Measurements from ENCODE around the gene PALM3.
A peak's percentile ranks its signal among the peaks of the same experiment; 100 is the strongest.
"Not testable (repeated sequence)": the region's sequence is repeated elsewhere in the genome, so short reads cannot be mapped to it uniquely, and the experiment has no call there.

Gene PALM3

GRCh38 chr19:14059093-14059480 is 2.8 kb downstream of the PALM3 start:
- DNase-seq, result no peak

DNA sequence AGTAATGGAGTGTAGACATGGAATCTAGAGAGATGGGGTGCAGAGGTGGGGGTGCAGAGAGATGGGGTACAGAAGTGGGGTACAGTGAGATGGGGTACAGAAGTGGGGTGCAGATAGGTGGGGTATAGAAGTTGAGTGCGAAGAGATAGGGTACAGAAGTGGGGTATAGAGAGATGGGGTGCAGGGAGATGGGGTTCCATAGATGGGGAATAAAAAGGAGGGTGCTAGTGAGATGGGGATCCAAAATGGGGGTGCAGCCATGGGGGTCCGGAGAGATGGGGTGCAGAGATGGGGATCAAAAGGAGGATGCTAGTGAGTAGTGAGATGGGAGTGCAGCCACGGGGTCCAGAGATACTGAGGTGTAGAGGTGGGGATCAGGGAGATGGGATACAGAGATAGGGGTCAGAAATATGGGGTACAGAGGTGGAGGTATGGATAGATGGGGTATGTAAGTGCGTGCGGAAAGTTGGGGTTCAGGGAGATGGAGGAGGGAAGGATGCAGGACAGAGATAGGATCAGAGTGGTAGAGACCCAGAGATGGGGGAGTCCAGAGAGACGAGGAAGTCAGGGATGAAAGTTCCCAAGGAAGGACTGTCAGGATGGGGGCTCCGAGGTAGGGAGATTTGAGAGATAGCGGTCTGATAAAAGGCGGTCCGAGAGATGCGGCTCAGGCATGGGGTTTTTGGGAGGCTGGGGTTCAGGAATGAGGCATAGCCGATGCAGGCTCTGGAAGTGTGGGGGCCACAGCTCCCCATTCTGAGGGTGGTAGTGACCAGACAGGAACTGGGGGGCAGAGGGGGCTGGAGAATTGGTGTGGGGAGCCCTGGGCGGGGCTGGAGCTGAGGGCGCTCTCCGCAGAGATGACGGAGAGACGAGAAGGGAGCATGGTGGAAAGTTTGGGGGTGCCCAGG is 3.4 kb downstream of the PALM3 start:
- DNase-seq, result no peak

DNA sequence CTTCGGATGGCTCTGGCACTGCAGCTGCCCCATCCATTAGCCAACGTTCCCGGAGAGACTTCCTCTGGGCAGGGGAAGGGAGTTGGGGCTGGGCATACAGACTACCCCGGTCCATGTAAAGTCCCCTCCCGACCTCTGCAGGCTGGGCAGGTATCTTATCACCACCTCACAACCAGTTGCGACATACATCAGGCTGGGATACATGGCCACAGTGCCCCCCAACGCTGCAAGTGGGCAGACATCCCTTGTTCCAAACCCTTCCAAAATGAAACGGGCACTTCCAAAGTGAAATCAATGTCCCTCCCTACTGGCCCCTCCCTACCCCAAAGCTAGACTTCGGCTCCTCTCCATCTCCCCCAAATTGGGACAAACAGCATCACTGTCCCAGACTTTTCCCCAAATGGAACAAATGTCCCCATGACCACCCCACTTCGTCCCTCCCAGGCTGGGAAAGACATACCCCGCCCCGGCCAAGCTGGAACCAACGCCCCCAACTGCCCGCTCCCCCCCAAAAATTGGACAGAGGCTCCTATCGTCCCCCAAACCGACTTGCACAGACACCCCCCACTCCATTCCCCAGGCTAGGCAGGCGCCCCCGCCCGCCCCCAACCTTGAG is 5.0 kb downstream of the PALM3 start:
- DNase-seq, result no peak

DNA sequence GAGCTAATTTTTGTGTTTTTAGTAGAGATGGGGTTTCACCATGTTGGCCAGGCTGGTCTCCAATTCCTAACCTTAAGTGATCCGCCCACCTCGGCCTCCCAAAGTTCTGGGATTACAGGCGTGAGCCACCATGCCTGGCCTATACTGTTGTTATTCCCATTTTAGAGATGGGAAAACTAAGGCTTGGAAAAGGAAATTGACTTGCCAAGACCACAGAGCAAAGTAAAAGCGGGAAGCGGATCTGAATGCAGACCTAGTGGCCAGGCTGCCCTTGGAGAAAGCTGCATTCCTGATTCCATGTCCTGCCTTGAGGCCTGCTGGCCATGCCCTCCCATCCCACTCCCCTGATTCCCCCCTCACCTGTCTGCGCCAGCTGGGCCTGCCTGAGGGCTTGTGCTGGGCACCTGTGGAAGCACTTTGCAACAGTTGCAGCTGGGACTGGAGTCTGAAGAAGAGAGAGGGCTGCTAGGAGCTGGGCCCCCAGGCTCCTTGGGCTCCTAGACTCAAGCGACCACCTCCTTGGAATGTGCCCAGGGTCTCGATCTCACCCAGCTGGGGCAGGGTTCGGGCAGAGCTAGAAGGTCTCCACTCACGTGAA is 5.7 kb downstream of the PALM3 start:
- DNase-seq, result no peak

- no peak for DNase-seq
These were observed 6.5 kb downstream of the PALM3 start for GRCh38 chr19:14055396-14055795.

DNA sequence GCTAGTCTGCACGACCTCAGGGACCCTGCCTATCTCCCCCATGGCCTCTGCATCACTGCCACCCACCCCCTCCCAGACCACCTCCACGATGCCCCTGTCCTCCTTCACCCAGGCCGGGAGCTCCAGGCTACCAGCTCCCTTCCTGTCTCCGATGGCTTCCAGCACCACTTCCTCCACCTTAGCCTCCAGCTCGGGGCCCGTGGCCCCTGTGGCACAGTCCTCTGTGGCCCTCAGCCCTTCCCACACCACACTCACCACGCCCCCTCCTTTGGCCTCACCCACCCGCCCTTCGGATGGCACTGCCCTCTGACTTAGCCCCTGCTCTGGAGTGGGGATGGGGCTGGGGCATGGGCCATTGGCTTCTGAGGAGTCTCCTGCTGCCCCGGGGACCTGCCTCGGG is 7.2 kb downstream of the PALM3 start:
- DNase-seq, result no peak

- DNase-seq, result no peak
These were observed 7.8 kb downstream of the PALM3 start for GRCh38 chr19:14054099-14054498.

DNA sequence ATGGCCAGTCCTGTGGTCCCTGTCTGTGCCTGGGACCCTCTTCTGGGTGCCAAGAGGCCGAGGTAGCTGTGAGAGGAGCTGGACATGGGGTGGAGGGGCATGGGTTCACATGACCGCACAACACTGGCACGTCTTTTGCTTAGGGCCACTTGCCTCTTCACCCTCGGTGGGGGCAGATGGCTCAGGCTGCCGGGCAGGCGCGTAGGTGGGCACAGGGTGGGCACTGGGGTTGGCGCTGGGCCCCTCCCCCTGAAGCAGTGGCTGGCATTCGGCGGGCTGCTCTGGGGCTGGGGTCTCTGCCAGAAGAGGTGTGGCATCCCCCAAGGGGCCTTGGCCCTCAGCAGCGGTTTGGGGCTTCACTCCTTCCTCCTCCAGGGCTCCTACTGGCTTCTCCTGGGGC is 8.4 kb downstream of the PALM3 start:
- no peak for DNase-seq

GRCh38 chr19:14053032-14053431 is 8.8 kb downstream of the PALM3 start:
- DNase-seq, result no peak

GRCh38 chr19:14052470-14052869 is 9.4 kb downstream of the PALM3 start:
- DNase-seq, result no peak

DNA sequence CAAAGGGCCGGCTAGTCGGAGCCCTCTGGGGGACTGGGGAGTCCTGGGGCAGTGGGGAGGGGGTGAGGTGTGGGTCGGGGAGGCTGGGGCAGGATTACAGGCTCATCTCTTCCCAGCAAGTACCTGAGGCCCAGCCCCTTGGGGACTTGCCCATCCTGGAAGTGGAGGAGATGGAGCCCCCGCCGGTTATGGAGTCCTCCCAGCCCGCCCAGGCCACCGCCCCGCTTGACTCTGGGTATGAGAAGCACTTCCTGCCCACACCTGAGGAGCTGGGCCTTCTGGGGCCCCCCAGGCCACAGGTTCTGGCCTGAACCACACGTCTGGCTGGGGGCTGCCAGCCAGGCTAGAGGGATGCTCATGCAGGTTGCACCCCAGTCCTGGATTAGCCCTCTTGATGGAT is 9.9 kb downstream of the PALM3 start:
- no peak for DNase-seq

DNA sequence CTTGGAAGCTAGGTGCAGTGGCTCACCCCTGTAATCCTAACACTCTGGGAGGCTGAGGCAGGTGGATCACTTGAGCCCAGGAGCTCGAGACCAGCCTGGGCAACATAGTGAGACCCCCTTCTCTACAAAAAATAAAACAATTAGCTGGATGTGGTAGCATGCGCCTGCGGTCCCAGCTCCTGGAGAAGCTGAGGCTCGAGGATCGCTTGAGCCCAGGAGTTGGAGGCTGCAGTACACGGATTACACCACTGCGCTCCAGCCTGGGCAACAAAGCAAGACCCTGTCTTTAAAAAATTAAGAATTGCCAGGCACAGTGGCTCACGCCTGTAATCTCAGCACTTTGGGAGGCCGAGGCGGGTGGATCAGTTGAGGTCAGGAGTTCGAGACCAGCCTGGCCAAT is 10.9 kb downstream of the PALM3 start:
- not testable (repeated sequence) for DNase-seq

DNA sequence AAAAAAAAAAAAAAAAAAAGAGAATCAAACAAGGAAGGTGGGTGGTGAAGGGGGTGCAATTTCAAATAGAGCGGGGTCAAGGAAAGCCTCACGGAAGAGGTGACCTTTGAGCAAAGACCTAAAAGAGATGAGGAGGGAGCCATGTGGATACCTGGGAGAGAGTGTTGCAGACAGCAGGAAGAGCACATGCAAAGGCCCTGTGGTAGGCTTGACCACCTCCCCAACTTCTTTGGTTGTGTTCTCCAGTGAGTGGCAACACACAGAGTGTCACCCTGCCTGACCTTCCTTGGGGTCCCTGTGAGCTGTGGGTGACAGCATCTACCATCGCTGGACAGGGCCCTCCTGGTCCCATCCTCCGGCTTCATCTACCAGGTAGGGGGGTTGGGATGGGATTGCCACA is 11.4 kb downstream of the PALM3 start:
- DNase-seq, result no peak

GRCh38 chr19:14048443-14049153 is 13.3 kb downstream of the PALM3 start:
- peak; percentile 12 for DNase-seq

- DNase-seq, result not testable (repeated sequence)
These were observed 14.0 kb downstream of the PALM3 start for GRCh38 chr19:14047866-14048265.

GRCh38 chr19:14042659-14043608 is 18.9 kb downstream of the PALM3 start:
- DNase-seq, result peak; percentile 48

- DNase-seq, result no peak
These were observed 22.7 kb downstream of the PALM3 start for GRCh38 chr19:14039181-14039580.

GRCh38 chr19:14035706-14036105 is 26.2 kb downstream of the PALM3 start:
- DNase-seq, result no peak

- DNase-seq, result not testable (repeated sequence)
These were observed 26.7 kb downstream of the PALM3 start for GRCh38 chr19:14035159-14035558.

DNA sequence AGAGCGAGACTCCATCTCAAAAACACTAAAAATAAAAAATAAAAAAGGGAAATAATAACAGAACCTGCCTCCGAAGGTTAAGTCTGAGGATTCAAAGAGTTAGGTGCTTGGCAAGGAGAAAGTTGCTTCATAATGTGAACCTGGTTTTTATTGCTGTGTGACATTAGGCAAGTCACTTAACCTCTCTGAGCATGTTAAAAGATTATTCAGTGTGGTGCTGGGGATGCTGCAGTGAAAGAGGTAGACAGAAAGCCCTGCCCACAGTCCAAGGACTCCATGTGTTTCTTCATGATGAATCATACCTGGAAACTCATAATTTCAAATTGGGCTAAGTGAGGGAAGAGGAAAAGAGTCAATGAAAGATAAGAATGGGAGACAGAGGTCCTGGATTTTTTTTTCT is 27.9 kb downstream of the PALM3 start:
- no peak for DNase-seq

- DNase-seq, result peak; percentile 42
These were observed 30.0 kb downstream of the PALM3 start, which contains the start of gene IL27RA for GRCh38 chr19:14031719-14032480. TSS of gene IL27RA (plus strand) at chr19:14031762. CDS start at chr19:14031873, 111 bp downstream.
